ENCODE measurements around the gene S100A3.

The S100A3 gene

GRCh38 chr1:153547560-153548551 lies 1.2 kb downstream of the S100A3 start:
- no peak for DNase-seq (ENCODE audit: low read depth)

- no peak for DNase-seq (ENCODE audit: low read depth)
Measured at GRCh38 chr1:153546796-153547559, 2.1 kb downstream of the S100A3 start.

GRCh38 chr1:153546371-153546770 lies 2.7 kb downstream of the S100A3 start:
- DNase-seq (ENCODE audit: low read depth), result no peak

- peak; percentile 92 for DNase-seq (ENCODE audit: low read depth)
Measured at GRCh38 chr1:153545067-153546055, 3.7 kb downstream of the S100A3 start, which contains the start of gene S100A4. Gene S100A4, minus strand, starts transcription at chr1:153545806. Its CDS starts 1,012 bp downstream, at chr1:153544794.

- DNase-seq (ENCODE audit: low read depth), result no peak
Measured at GRCh38 chr1:153544453-153545066, 4.5 kb downstream of the S100A3 start.

GRCh38 chr1:153543736-153544135 lies 5.3 kb downstream of the S100A3 start:
- DNase-seq (ENCODE audit: low read depth), result no peak

GRCh38 chr1:153542956-153543711 lies 5.9 kb downstream of the S100A3 start:
- DNase-seq (ENCODE audit: low read depth), result no peak

- DNase-seq (ENCODE audit: low read depth), result no peak
Measured at GRCh38 chr1:153541641-153542590, 7.1 kb downstream of the S100A3 start.

GRCh38 chr1:153540394-153541361 lies 8.4 kb downstream of the S100A3 start, which contains the start of gene S100A5:
Gene S100A5, minus strand, starts transcription at chr1:153540934. Its CDS starts 743 bp downstream, at chr1:153540191.
- no peak for DNase-seq (ENCODE audit: low read depth)

- no peak for DNase-seq (ENCODE audit: low read depth)
Measured at GRCh38 chr1:153539395-153540093, 9.5 kb downstream of the S100A3 start.

GRCh38 chr1:153538315-153538821 lies 10.7 kb downstream of the S100A3 start:
- DNase-seq (ENCODE audit: low read depth), result no peak

- DNase-seq (ENCODE audit: low read depth), result no peak
Measured at GRCh38 chr1:153537376-153537730, 11.7 kb downstream of the S100A3 start.

GRCh38 chr1:153536671-153537375 lies 12.2 kb downstream of the S100A3 start:
- no peak for DNase-seq (ENCODE audit: low read depth)

- DNase-seq (ENCODE audit: low read depth), result peak; percentile 76
Measured at GRCh38 chr1:153536012-153536670, 12.9 kb downstream of the S100A3 start.

GRCh38 chr1:153535242-153536011 lies 13.6 kb downstream of the S100A3 start, which contains the start of gene S100A6:
Gene S100A6, minus strand, starts transcription at chr1:153535991. Its CDS starts 652 bp downstream, at chr1:153535339.
- peak; percentile 66 for DNase-seq (ENCODE audit: low read depth)
